Peyer's patch (tissue), 4 donors: ENCODE results near the gene CKMT2.

Source experiments
- POLR2A ChIP-seq, 2 donors: fragments of 450-650 bp; IDR thresholded peaks; one replicate each; pipeline ENCODE4 v1.5.1; 2017; ENCODE audit warnings: antibody characterized with exemption in 2 of 2, mild to moderate bottlenecking in 2 of 2, moderate library complexity in 2 of 2
- TF ChIP-seq, protein P1 (sequence below), 6 experiments: fragments of 450-650 bp in 4 of 6; fragments of 200-600 bp in 2 of 6; sonication (generic) in 1 of 6; IDR thresholded peaks; one replicate each; pipeline ENCODE4 v1.5.1; 2017 to 2019; ENCODE audit warnings: antibody characterized with exemption in 6 of 6, mild to moderate bottlenecking in 3 of 6, moderate library complexity in 1 of 6

DNA sequence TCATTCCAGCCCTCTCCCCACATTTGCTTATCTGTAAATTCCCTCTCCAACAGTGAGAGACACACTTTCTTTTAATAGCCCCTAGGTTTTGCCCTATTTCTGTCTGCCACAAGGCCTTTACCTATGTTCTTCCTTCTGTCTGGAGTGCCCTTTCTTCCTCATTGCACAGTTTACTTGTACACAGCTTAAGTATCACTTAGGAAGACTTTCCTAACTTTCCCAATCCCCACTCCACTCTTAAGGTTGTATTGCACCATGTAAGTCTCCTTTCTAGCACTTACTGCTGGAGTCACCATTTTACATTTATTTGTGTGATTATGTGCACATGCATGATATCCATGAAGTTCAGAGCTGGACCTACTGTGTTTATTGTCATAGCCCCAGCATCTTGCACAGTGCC lies 10.8 kb upstream of the CKMT2 start:
- TF ChIP-seq, protein P1, sequence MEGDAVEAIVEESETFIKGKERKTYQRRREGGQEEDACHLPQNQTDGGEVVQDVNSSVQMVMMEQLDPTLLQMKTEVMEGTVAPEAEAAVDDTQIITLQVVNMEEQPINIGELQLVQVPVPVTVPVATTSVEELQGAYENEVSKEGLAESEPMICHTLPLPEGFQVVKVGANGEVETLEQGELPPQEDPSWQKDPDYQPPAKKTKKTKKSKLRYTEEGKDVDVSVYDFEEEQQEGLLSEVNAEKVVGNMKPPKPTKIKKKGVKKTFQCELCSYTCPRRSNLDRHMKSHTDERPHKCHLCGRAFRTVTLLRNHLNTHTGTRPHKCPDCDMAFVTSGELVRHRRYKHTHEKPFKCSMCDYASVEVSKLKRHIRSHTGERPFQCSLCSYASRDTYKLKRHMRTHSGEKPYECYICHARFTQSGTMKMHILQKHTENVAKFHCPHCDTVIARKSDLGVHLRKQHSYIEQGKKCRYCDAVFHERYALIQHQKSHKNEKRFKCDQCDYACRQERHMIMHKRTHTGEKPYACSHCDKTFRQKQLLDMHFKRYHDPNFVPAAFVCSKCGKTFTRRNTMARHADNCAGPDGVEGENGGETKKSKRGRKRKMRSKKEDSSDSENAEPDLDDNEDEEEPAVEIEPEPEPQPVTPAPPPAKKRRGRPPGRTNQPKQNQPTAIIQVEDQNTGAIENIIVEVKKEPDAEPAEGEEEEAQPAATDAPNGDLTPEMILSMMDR (IDR thresholded peaks at IDR 0.05), result no peak
- TF ChIP-seq POLR2A (IDR thresholded peaks at IDR 0.05), result no peak
